Skeletal muscle tissue (tissue), 4 donors: Measurements from ENCODE around the gene FRMD7. TPM values are rescaled to one million over a fixed set of nuclear protein-coding genes. Genes with fewer than 3 reads are reported as not detected.

ENCODE experiments used
- H3K27ac ChIP-seq: one replicate; pipeline ENCODE4 v1.7.0; 2013; ENCODE audit warnings: mild to moderate bottlenecking, low read depth, low read length, inconsistent platforms
- H3K27me3 ChIP-seq, 3 donors: one replicate each; pipeline ENCODE4 v1.7.0; 2013; ENCODE audit warnings: low read length in 3 of 3; ENCODE audit not compliant: control insufficient read depth in 3 of 3, insufficient read depth in 3 of 3
- H3K36me3 ChIP-seq, 3 donors: one replicate each; pipeline ENCODE4 v1.7.0; 2013; ENCODE audit warnings: low read length in 3 of 3; ENCODE audit not compliant: control insufficient read depth in 3 of 3, insufficient read depth in 3 of 3
- H3K4me1 ChIP-seq, 3 donors: one replicate each; pipeline ENCODE4 v1.7.0; 2013; ENCODE audit warnings: low read length in 3 of 3, mild to moderate bottlenecking in 3 of 3; ENCODE audit not compliant: control insufficient read depth in 3 of 3, insufficient read depth in 3 of 3
- H3K4me3 ChIP-seq, 3 donors: one replicate each; pipeline ENCODE4 v1.7.0; 2013; ENCODE audit warnings: low read length in 3 of 3
- H3K9ac ChIP-seq, 3 donors: one replicate each; pipeline ENCODE4 v1.7.0; 2013; ENCODE audit warnings: low read length in 3 of 3, mild to moderate bottlenecking in 3 of 3, moderate library complexity in 2 of 3, low read depth in 1 of 3
- H3K9me3 ChIP-seq, 3 donors: one replicate each; pipeline ENCODE4 v1.7.0; 2013; ENCODE audit warnings: low read length in 3 of 3; ENCODE audit not compliant: control insufficient read depth in 3 of 3
- total RNA-seq: library from RNA; depleted of rRNA; stranded (reverse); fragments of >200 nt; gene quantifications from one replicate; pipeline ENCODE4 v1.2.3, GENCODE V29; 2014
- donor health status: Osteomylitis.

The FRMD7 gene
- total RNA-seq, 1 donor from 2014 or later, result 0.52 TPM

GRCh38 chrX:132125906-132126305 is 1.9 kb downstream of the FRMD7 start:
- Histone ChIP-seq H3K36me3 (no peaks in the 10 kb centered on the region), H3K9ac (no peak overlapping the region), H3K27ac (no peak overlapping the region), H3K9me3 (no peaks in the 10 kb centered on the region), H3K4me1 (peaks cover 0 to 3% (median 0%) of the 10 kb centered on the region in 3 donors), H3K4me3 (no peak overlapping the region), H3K27me3 (peaks cover 0 to 9% (median 0%) of the 10 kb centered on the region in 3 donors)

DNA sequence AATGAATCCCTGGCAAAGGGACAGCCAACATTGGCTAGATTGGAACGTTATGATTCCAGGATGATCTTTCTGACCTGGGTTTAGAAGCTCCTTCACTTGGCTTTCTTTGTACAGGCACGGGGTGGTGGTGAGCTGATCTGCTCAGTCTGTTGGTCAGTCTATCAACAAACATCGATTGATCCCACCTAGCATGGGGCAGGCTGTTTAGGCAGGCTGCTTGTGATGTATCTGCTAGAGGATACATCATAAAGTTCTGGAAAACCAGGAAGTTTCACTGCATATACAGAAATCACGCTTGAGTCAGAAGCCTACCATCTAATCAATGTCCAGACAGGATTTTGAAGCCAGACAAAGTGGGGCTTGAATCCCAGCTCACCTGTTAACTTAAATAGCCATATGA is 6.9 kb downstream of the FRMD7 start:
- no peaks in the 10 kb centered on the region for H3K36me3 ChIP-seq
- H3K9ac ChIP-seq, result no peak overlapping the region
- H3K4me1 ChIP-seq, result no peaks in the 10 kb centered on the region
- peaks cover 0 to 5% (median 0%) of the 10 kb centered on the region in 3 donors for H3K27me3 ChIP-seq
- H3K9me3 ChIP-seq, result no peaks in the 10 kb centered on the region
- H3K4me3 ChIP-seq, result no peak overlapping the region
- no peak overlapping the region for H3K27ac ChIP-seq

GRCh38 chrX:132119821-132120515 is 7.9 kb downstream of the FRMD7 start:
- Histone ChIP-seq H3K4me1 (no peaks in the 10 kb centered on the region), H3K9me3 (no peaks in the 10 kb centered on the region), H3K36me3 (no peaks in the 10 kb centered on the region), H3K4me3 (no peak overlapping the region), H3K27ac (no peak overlapping the region), H3K27me3 (peaks cover 0 to 4% (median 0%) of the 10 kb centered on the region in 3 donors), H3K9ac (no peak overlapping the region)

GRCh38 chrX:132119283-132119682 is 8.5 kb downstream of the FRMD7 start:
- Histone ChIP-seq H3K4me1 (peaks cover 0 to 2% (median 0%) of the 10 kb centered on the region in 3 donors), H3K27me3 (peaks cover 0 to 4% (median 0%) of the 10 kb centered on the region in 3 donors), H3K9ac (no peak overlapping the region), H3K27ac (no peak overlapping the region), H3K9me3 (no peaks in the 10 kb centered on the region), H3K36me3 (no peaks in the 10 kb centered on the region), H3K4me3 (no peak overlapping the region)

- Histone ChIP-seq H3K27ac (no peak overlapping the region), H3K9me3 (no peaks in the 10 kb centered on the region), H3K27me3 (no peaks in the 10 kb centered on the region), H3K9ac (no peak overlapping the region), H3K36me3 (no peaks in the 10 kb centered on the region), H3K4me1 (peaks cover 0 to 2% (median 0%) of the 10 kb centered on the region in 3 donors), H3K4me3 (no peak overlapping the region)
These were observed 9.5 kb downstream of the FRMD7 start for GRCh38 chrX:132118358-132118757.

- Histone ChIP-seq H3K27ac (no peak overlapping the region), H3K9me3 (no peaks in the 10 kb centered on the region), H3K9ac (no peak overlapping the region), H3K27me3 (no peaks in the 10 kb centered on the region), H3K4me1 (peaks cover 0 to 2% (median 0%) of the 10 kb centered on the region in 3 donors), H3K36me3 (no peaks in the 10 kb centered on the region), H3K4me3 (no peak overlapping the region)
These were observed 12.0 kb downstream of the FRMD7 start for GRCh38 chrX:132115792-132116191.

DNA sequence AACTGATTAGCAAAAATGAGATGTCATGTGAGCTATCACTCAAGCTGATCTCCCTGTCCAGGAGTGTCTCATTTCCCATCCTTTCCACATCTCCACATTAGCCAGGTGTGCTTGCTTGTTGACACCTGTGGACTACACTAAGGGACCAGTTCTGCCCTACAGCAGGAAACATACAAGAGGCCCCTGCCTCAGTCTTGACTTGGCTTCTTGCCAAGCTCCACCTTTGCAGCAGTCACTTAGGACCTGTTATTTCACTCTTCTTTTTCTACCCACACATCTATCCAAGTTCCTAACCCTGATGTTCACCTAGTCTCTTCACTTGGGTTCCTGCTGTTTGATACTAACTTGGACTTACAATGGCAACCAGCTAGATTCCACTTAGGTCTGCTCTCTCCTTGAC is 13.2 kb downstream of the FRMD7 start:
- Histone ChIP-seq H3K27ac (no peak overlapping the region), H3K4me1 (peaks cover 0 to 2% (median 0%) of the 10 kb centered on the region in 3 donors), H3K36me3 (no peaks in the 10 kb centered on the region), H3K4me3 (no peak overlapping the region), H3K27me3 (peaks cover 0 to 2% (median 0%) of the 10 kb centered on the region in 3 donors), H3K9me3 (no peaks in the 10 kb centered on the region), H3K9ac (no peak overlapping the region)

- Histone ChIP-seq H3K4me3 (no peak overlapping the region), H3K9ac (no peak overlapping the region), H3K4me1 (no peaks in the 10 kb centered on the region), H3K27me3 (peaks cover 0 to 4% (median 0%) of the 10 kb centered on the region in 3 donors), H3K27ac (no peak overlapping the region), H3K9me3 (no peaks in the 10 kb centered on the region), H3K36me3 (no peaks in the 10 kb centered on the region)
These were observed 20.5 kb downstream of the FRMD7 start for GRCh38 chrX:132107291-132107690.

- H3K27ac ChIP-seq, result no peak overlapping the region
- H3K4me3 ChIP-seq, result no peak overlapping the region
- no peaks in the 10 kb centered on the region for H3K36me3 ChIP-seq
- H3K27me3 ChIP-seq, result peaks cover 0 to 6% (median 0%) of the 10 kb centered on the region in 3 donors
- H3K9me3 ChIP-seq, result no peaks in the 10 kb centered on the region
- no peaks in the 10 kb centered on the region for H3K4me1 ChIP-seq
- H3K9ac ChIP-seq, result no peak overlapping the region
These were observed 26.0 kb downstream of the FRMD7 start for GRCh38 chrX:132101799-132102198.

GRCh38 chrX:132101206-132101605 is 26.6 kb downstream of the FRMD7 start:
- H3K4me3 ChIP-seq, result no peak overlapping the region
- no peak overlapping the region for H3K9ac ChIP-seq
- H3K27ac ChIP-seq, result no peak overlapping the region
- H3K27me3 ChIP-seq, result peaks cover 0 to 6% (median 0%) of the 10 kb centered on the region in 3 donors
- H3K36me3 ChIP-seq, result no peaks in the 10 kb centered on the region
- no peaks in the 10 kb centered on the region for H3K4me1 ChIP-seq
- H3K9me3 ChIP-seq, result no peaks in the 10 kb centered on the region
